Activated CD4-positive, alpha-beta T cell treated with anti-CD3 and anti-CD28 coated beads for 1 hour (primary cell): ENCODE measurements around the gene SMIM31.

Experiments
- DNase-seq: peaks from one replicate; pipeline ENCODE4 v3.0.0-alpha.2; 2020

The SMIM31 gene

DNA sequence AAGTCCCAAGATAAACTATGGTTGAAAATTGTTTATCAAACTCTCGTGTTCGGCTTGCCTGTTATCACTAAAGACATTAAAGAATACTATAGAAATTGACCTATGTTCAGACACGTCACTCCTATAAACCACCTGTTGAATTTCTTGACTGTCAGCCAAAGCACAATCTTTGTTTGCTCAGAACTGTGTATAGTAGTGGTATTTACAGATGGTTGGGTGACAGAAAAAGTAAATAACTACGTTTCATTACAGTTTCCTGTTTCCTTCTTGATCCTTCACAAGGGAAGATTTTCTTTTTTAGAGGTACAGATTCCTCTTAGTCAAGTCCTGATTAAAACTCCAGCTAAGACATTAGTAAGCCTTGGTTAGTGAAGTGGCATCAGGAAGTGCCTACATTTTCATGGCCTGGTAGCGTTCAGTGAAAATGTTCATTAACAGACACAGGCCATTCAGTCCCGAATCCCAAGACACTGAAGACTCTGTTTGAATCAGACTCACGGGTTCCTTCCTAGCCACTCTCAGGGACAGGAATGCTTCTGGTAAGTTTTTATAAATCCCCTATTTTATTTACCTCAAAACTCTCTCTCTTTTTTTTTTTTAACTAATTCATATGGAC is at the start of gene SMIM31:
TSS of gene SMIM31 (plus strand) at position 259 of the 616 bp plus-strand sequence. CDS start 16,313 bp downstream, outside the sequence.
- no peak for DNase-seq

DNA sequence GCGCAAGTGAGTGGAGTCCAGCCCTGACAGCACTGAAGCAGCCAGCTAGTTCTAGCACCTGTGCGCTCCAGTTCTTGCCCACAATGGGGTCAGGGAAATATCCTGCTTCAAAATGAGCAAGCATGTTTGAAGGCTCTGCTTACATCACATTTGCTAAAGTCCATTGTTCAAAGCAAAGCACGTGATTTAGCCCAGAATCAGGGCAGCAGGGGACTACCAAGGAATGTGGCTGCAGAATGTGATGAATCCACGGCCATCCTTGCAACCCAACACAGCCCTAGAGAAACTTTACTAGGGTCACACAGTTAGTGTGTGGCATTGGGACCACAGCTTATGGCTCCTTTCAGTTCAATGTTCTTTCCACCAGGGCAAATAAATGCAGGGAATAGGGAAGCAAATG is 47.3 kb upstream of the SMIM31 start:
- DNase-seq, result no peak

DNA sequence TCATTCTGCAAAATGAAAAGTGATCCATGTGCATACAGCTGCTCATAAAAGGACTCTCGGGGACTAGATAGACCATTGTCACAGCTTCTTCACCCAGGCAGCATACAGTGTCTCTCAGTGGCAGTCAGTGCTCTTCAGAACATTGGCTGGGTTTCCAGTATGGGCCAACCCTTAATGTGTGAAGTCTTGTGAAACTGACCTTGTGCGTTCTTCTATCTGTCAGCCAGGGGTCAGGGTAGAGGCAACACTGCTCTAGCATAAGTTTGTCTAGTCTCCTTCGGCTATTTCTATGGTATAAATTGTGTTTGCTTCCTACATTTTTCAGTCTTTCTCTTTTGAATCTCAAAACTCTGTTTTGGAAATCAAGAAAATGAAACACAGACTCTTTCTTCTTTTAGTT is 37.0 kb upstream of the SMIM31 start:
- DNase-seq, result no peak

DNA sequence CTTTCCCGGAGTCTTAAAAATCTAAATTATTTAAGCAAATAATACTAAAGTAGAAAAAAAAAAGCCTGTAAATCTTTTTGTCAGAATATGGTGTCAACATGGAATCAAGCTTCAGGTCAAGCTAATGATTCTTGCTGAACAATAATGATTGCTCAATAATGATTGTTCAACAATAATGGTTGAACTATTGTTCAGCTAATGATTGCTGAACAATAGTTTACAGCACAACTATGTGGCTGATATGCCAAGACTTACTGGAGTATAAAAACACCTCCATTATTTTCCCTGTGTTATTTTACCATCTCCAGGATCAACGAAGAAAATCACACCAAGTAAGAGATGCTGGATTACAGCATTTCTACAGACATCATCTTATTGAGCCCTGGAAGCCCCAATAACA is 35.1 kb upstream of the SMIM31 start:
- DNase-seq, result no peak

DNA sequence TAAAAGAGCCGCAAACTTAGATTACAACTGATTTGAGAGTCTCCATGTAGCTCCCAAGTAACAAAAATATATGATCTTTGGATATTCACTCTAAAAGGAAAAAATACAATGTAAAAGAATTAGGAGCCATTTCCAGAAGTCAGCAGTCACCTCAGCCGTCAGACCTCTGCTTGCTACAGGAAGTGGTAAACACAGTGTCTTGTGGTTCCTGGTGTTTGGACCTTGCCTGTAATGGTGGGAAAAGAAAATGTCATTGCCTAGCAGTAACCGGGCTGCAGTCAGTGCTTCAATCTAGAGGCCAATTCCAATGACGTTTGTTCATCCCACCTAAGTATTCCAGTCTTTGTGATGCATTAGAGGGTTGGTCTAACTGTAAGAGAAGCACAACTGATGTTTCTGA is 28.9 kb upstream of the SMIM31 start:
- no peak for DNase-seq

DNA sequence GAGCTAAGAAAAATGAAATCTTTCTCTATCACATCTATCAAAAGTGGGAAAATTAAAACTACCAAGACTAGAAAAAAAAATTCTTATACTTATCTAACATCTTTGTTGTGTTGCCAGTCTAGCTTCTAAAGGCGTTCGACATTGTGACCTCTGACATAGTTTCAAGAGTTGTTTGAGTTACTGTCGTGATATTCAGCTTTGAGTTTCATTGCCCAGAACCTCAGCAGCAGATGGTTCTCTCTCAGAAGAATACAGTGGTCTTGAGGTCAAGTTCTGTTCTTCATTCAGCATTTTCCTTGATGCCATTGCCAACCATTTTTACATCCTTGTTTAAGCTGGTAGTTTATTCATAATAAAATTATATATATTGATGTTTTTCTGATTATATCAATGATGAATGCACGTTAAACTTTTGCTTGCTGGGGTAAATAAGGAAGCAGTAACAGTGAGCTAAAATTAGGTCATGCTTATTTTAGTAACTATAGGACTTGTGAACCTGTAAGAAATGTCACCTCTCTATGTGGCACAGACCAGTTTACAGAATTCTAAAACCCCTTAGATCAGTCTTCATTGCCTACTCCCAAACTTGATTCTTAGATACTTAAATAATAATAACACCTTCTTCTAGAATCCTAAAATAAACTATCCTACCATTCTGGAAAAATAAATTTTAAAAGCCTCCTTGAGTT is 23.1 kb upstream of the SMIM31 start:
- DNase-seq, result no peak

DNA sequence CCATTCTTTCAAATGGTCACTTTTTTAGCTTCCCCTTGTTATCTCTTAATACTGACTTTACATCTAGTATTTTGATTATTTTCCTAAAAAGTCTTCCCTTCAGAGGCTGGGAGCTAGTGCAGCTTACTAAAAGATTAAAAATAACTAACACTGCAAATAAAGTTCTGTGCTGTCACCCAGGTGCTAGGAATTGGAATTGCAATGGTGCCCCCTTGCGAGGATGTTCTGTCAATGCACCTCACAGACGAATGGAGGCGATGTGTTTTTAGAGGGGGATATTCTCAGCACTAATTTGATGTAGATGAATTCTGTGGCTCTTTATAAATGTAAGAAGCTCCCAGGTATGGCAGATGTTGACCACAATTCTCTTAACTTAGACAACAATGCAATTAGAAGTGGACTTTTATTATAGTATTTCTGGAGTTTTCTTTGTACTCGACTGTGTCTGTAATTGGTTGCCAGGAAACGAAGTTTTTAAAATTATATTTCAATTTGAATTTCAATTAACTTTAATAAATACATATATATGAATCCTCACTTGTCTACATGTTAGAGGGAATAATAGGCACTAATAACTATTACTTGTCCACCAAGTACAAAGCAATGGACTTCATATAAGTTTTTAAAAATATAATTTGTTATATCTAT is 22.0 kb upstream of the SMIM31 start:
- DNase-seq, result peak; percentile 17

DNA sequence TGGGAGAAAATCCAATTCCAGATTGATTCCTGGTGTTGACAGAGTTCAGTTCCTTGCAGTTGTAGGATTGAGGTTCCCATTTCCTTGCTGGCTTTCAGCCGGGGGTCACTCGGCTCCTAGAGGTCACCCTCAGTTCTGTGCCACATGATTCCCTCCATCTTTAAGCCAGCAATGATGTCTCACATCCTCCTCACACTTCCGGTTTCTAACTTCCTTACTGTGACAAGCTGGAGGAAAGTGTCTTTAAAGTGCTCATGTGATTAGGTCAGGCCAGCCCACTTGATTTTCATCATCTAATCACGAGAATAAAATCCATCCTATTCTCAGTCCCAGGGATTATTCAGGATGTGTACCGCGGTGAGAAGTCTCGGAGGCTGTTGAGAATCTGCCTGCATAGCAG is 19.4 kb upstream of the SMIM31 start:
- no peak for DNase-seq

DNA sequence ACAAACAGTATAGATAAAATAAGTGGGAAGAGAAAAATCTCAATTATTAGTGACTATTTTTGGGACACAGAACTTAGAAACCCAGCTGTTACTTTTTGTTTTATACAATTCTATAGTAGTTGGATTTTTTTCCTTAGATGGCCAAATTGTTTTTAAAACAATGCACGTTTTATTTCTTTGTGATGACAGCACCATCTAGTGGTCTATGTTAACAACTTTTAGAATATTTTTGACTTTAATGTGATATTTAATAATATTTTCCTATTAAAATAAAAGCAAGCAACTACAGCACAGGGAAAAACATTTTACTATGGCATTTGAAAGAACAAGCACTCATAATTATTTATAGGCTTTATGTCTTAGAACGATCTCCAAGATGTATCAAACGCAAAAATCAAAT is 5.6 kb upstream of the SMIM31 start:
- DNase-seq, result no peak

DNA sequence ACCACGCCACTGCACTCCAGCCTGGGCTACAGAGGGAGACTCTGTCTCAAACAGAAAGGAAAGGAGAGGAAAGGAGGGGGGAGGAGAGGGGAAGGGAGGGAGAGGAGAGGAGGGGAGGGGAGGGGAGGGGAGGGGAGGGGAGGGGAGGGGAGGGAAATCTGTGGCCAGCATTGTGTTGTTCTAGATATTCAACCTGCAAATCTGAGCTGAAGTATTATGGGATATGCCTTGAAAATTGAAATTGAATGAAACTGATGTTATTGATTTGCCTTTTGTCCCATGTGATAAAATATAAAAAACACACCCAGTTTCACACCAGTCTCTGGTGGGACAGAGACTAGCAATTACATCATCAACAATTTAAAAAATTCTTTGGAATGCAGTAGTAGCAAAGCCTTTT is 1.5 kb downstream of the SMIM31 start:
- DNase-seq, result no peak

DNA sequence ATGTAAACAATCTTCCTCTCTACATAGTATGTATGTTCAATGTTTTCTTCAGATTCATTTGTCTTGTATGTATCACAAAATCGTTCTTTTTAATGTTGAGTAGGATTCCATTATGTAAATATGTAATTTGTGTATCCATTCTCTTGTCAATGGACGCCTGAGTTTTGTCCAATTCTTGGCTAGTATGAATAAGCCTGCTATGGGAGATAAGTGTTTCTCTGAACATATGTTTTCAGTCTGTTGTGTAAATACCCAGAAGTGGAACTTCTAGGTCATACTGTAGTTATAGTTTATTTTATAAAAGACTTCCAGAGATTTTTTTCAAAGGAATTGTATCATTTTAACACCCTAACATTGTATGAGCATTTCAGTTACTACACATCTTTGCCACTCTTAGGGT is 2.8 kb downstream of the SMIM31 start:
- no peak for DNase-seq

DNA sequence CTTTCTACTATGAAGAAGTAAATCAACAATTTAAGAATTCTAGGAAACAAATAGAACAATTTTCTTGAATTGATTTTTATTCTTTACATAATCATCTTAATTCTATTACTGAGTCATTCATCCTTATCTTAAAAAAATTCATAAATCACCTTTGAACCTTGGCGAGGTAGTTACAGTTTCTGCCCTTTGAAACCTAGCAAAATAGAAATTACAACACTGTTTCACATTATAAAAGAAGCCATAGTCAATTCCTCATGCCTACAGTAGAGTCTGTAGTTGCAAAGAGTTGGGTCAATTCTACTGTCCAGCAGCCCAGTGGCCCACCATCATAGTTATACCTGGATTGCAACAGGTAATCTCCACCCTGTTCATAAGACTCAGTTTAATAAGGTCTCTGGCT is 7.3 kb downstream of the SMIM31 start:
- DNase-seq, result no peak

DNA sequence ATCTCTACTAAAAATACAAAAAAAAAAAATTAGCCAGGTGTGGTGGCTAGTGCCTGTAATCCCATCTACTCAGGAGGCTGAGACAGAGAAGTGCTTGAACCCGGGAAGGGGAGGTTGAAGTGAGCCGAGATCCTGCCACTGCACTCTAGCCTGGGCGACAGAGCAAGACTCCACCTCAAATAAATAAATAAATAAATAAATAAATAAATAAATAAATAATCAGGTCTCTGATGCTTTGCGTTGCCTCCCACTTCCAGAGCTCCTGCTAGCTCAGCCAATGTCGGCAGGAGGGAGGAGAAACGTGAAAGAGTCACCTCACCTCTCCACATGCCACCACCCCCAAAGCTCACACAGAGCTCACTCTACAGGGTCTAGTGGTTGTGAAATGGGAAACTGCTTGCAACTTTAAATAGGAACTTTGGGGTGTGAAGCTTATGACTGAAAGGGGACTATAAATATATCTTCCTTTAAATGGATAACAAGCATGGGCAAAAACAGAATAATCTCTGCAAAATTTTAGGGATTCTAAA is 7.9 kb downstream of the SMIM31 start:
- DNase-seq, result no peak

DNA sequence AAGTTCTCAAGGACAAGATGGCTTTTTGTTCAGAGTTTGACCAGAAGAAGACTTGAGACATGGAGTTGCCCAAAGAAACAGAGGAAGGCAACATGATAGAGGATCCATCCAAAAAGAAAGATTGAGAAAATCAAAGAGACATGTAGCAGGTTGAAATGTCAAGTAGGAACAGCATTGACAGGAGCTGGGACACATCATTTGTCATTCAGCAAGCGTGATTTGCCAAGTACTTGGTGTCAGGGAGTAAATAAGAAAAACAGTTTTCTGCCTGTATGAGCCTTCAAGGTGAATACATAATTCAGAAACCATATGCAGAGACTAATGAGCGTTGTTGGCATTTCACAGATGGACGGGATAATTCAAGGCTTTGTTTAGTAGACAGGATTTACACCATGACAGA is 11.2 kb downstream of the SMIM31 start:
- DNase-seq, result no peak

DNA sequence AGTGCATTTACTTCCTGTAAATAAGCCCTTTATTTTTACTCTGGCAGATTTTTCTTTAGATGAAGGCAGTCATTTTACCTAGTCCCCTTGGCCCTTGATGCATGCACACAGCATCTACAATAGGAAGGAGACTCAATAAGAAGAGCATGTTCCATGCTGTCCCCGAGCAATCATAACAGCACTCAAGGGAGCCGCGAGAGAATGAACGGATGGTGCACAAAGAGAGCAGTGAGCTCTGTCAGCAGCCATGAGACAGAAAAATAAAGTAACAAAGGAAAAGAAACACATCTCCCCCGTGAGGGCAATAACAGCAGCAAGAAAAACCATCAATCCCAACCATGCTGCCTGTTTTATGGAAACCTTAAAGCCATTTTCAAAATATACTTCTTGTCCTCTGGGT is 11.9 kb downstream of the SMIM31 start:
- DNase-seq, result no peak

DNA sequence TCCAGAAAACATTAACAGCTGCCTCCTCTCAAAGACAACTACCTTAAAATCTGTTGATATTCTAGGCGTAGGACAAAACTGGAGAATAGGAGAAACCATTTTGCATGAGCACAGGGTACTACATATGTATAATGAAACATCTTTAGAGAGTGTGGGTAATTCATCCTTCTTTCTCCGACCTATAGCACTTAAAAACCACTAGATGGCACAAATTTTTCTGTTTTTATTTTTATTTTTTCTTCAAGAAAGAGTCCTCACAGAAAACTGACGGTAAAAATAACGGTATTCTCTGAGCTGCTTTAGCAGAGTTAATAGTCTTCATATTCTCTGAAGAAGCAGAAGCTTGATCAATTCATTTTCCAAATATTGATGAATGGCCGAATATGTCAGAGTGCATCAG is 14.6 kb downstream of the SMIM31 start:
- DNase-seq, result no peak

DNA sequence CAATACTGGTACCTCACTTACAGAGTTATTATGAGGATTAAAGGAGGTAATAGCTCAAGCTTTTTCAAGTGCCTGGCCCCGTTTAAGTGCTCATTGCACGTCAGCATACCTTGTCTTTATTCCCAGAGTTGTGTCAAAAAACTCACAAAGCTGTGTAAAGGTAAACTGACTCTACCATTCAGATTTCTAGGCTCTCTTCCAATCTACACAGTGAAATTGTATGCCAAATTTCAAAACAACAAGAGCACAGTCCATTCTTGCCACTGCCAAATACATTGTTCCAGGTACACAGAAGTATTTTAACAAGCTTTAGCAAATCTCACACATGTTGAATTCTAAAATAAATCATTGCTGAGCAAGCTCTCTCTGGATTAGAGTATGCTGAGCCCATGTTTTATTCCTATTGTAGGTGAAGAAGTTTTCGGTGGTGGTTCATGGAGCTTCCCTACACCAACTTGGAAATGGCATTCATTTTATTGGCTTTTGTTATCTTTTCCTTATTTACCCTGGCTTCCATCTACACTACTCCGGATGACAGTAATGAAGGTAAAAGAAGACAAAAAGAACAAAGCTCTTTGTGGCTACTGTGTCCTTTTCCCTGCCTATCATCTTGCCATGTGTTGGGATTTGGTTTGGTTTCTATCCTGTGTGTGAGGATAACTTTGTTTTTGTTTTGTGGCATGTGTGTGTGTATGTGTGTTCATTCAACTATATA is 16.2 kb downstream of the SMIM31 start:
- DNase-seq, result no peak

DNA sequence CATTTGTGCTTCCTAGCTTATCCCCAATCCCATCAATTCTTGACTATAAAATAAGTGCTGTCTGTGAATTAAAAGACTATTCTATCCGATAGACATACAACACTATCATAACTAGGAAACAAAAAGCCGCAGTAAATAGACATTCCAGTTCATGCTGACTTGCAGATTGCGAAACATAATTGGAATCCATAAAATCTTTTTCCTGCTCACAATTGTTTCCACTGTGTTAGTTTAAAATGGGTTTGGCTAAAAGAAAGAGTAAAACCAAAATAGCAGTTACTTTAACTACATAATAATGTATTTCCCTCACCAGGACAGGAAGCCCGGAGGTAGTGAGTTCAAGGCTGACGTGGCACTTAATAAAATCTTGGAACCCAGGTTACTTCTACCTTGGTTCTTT is 17.2 kb downstream of the SMIM31 start:
- DNase-seq, result no peak

DNA sequence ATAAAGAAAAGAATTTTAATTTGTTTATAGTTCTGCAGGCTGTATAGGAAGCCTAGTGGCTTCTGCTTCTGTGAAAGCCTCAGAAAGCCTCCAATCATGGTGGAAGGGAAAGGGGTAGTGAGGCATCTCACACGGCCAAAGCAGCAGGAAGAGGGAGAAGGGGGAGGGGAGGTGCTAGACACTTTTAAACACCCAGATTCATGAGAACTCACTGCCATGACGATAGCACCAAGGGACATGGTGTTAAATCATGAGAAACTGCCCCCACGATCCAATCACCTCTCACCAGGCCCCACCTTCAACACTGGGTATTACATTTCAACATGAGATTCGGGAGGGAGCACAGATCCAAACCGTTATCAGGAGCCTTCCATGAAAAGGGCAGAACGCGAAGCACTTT is 18.1 kb downstream of the SMIM31 start:
- DNase-seq, result no peak

DNA sequence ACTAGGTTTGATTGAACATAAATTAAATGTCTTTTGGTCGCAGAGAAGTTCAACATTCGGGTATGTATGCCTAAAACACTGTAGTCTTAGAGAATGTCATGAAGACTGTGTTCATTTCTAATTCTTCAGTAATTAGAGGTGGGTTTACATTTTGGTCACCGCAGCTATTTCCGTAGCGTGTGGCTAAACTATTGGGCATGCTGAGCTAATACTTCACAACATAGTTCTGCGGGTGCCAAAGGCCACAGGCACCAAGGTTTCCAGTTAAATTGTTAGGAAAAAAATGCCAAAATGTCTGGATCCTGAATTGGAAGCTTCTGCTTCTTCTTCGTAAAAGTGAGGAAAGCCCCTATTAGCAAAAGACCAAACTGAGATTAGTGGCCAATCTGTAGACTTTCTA is 25.1 kb downstream of the SMIM31 start:
- no peak for DNase-seq

DNA sequence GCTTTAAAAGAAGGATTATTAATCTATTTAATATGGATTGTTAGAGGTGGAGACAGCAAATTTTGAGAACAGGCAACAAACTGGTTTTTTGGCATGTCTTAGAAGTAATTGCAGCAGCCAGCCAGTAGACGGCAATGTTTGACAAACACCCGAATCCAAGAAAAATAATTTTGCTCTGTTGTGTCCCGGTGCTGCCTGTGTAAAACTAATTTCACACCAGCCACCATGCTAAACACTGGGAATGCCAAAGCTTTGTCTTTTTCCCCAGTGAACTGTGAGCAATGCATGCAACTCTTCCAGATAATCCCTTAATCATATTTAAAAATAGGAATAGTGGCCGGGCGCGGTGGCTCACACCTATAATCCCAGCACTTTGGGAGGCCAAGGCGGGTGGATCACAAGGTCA is 25.9 kb downstream of the SMIM31 start:
- DNase-seq, result no peak

DNA sequence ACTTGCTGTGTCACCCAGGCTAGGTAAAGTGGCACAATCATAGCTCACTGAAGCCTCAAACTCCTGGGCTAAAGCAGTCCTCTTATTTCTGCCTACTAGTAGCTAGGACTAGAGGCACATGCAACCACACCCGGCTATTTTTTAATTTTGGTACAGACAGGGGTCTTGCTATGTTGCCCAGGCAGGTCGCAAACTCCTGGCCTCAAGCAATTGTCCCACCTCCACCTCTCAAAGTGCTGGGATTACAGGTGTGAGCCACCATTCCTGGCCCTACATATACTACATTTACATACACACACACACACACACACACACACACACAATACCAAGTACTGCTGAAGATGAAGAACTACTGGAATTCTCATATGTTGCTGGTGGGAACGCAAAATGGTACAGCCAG is 26.9 kb downstream of the SMIM31 start:
- no peak for DNase-seq

DNA sequence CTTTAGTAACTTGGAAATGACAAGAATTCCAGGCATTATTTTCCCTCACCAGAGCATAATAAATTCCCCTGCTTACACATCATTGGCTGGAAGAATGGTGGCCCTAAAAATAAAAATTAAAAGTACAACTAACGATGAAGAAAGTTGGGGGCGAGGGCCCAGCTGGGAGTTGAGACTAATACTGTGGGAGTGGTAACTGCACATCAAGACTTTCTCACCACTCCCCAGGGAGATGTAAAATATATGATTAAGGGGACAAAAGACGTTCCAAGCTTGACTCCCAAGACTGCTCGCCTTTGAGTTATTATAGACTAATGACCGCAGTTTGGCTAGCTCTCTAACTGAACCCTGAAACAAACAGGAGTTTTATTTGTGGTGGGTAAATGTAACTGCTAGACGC is 30.0 kb downstream of the SMIM31 start:
- no peak for DNase-seq

DNA sequence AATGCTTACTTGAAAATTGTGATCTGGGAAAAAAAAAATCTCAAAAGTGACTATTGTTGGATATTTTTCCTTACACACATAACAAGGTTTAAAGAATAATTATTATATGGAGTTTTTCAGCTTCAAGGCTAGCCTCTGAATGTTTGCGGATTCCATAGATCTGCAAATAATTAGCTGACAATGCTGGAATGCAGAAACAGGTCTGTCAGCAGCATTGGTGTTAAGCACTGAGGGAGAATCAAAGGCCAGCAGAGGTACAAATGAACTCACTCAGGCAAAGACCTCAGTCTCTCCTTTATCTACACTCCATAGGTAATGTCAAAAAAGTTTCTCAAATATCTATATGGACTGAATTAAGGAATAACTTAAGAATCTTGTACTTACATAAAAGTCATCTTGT is 35.1 kb downstream of the SMIM31 start:
- DNase-seq, result no peak
